ENCODE data around the gene CADM1. TPM values are rescaled to one million over a fixed set of nuclear protein-coding genes. Genes with fewer than 3 reads are reported as not detected.

The CADM1 gene
- total RNA-seq, 4 donors from 2014 or later = 10.6 to 15.7 (median 13.8) TPM

DNA sequence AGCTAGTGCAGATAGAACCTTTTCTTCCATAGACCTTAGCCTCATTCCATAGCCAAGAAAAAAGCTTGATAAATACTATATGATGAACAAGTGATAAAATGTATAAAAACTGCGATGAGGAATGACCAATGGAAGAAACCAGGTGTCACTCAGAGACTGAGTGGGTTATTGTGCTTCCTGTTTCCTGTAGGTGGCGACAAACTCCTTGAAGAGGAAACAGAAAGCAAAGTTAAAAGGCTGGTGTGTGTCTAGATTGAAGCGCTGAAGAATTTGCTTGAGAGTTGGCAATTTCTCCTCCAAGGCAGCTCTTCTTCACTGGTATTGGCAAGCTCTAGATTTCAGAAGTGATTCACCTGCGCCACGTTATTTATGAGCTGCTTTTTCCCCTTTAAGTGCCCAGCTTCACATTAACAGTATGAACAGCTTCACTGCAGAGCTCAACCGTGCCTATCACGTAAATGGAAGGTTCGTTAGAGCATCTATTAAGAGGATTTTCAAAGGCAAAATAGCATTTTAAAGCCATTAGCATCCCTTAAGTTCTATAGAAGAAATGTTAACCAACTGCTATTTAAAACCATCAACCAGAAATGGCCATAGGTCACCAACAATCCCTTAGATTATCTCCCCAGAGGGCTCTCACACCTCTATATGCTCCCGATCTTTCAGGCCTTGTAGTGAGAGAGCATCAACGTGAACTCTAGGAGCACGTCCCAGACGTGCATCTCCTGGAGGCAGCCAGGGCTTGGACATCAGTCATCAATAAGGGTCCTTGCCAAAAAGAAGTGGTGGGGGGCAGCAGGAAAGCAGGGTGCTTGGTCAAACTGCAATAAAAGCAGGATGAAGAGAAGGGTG, 179.4 kb downstream of the CADM1 start:
- peak overlapping the region in 2 of 4 donors; percentile 13 to 29 for H3K4me3 ChIP-seq

DNA sequence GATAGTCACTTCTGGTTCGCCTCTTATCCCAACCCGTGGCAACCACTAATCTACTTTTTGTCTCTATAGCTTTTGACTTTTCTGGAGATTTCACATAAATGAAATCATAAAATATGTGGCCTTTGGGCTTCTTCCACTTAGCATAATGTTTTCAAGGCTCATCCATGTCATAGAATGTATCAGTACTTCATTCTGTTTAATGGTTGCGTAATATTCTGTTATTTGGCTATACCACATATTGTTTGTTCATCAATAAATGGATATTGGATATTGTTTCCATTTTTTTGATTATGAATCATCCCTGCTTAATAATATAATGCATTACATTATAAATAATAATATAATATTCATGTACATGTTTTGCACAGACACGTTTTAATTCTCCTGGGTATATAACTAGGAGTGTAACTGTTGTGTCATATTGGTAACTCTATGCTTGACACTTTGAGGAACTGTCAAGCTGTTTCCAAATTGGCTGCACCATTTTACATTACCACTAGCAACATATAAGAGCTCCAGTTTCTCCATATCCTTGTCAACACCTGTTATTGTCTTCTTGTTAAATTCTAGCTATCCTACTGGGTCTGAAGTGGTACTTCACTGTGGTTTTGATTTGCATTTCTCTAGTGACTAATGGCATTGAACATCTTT, 181.5 kb downstream of the CADM1 start:
- DNase-seq (ENCODE audit: extremely low spot score) = no peak
- no peaks in the 10 kb centered on the region for H3K27me3 ChIP-seq
- peaks cover 0 to 11% (median 5%) of the 10 kb centered on the region in 4 donors for H3K4me1 ChIP-seq
- H3K27ac ChIP-seq (replicated peaks in 1 of 4) = no peak overlapping the region
- H3K9me3 ChIP-seq = no peaks in the 10 kb centered on the region
- no peak overlapping the region for H3K4me3 ChIP-seq
- no peak for TF ChIP-seq POLR2AphosphoS5 (IDR thresholded peaks at IDR 0.05)
- TF ChIP-seq, protein P1, sequence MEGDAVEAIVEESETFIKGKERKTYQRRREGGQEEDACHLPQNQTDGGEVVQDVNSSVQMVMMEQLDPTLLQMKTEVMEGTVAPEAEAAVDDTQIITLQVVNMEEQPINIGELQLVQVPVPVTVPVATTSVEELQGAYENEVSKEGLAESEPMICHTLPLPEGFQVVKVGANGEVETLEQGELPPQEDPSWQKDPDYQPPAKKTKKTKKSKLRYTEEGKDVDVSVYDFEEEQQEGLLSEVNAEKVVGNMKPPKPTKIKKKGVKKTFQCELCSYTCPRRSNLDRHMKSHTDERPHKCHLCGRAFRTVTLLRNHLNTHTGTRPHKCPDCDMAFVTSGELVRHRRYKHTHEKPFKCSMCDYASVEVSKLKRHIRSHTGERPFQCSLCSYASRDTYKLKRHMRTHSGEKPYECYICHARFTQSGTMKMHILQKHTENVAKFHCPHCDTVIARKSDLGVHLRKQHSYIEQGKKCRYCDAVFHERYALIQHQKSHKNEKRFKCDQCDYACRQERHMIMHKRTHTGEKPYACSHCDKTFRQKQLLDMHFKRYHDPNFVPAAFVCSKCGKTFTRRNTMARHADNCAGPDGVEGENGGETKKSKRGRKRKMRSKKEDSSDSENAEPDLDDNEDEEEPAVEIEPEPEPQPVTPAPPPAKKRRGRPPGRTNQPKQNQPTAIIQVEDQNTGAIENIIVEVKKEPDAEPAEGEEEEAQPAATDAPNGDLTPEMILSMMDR (IDR thresholded peaks at IDR 0.05) = no peak
- no peak for TF ChIP-seq EP300 (IDR thresholded peaks at IDR 0.05)
- no peak for TF ChIP-seq POLR2A (IDR thresholded peaks at IDR 0.05; ENCODE audit: low read depth)
- 89% methylated on average over 4 of the region's 4 CpGs for WGBS
- no peaks in the 10 kb centered on the region for H3K36me3 ChIP-seq
- intact Hi-C loops (cut with DNase I) = loop anchor here (2.0 to 5.0 kb wide), 2 partner anchors 900 to 954 kb away; no protein-coding TSS in a partner anchor

More for the DNA sequence above, 179.4 kb downstream of the CADM1 start:
- H3K27me3 ChIP-seq = no peaks in the 10 kb centered on the region
- H3K36me3 ChIP-seq = no peaks in the 10 kb centered on the region
- H3K27ac ChIP-seq (replicated peaks in 1 of 4) = no peak overlapping the region
- H3K9me3 ChIP-seq = no peaks in the 10 kb centered on the region
- no peak for TF ChIP-seq POLR2A (IDR thresholded peaks at IDR 0.05; ENCODE audit: low read depth)
- TF ChIP-seq POLR2AphosphoS5 (IDR thresholded peaks at IDR 0.05) = no peak
- TF ChIP-seq EP300 (IDR thresholded peaks at IDR 0.05) = no peak
- TF ChIP-seq, protein P1 (IDR thresholded peaks at IDR 0.05) = peak; percentile 73 to 77 (median 75)
- intact Hi-C loops (cut with DNase I) = loop anchor here (5.0 kb wide), 1 partner anchor 897 kb away; no protein-coding TSS in a partner anchor
- H3K4me1 ChIP-seq = peaks cover 0 to 11% (median 5%) of the 10 kb centered on the region in 4 donors
- 63% methylated on average over 12 of the region's 12 CpGs for WGBS
- DNase-seq (ENCODE audit: extremely low spot score) = no peak

DNA sequence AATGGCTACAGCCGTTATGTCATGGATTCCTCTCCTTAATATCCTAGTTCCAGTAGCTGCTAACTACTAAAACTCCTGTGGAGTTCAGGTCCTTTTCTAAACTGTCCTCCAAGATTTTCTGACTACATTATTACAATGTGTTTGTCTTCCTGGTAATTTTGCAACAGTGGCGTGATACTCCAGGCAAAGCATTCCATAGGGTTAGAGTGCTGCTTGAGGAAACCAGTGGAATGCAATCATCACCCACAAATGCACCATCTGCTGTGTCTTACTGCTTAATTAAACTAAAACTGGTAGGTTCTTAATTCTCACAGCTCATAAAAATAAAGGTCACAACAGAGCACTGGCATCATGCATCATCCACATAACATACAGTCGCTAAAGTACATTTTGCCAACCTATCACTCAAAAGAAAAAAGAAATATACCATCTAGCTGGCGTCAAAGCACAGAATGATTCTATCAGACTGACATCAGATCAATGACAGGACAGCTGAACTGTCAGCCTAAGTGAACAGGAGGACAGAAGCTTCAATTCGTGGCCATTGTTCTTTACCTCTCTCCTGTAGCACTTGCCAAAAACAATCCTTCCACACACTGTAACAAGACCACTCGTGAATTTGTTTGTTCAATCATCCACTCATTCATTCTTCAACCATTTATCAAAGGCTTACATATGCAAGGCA, 182.5 kb downstream of the CADM1 start:
- no peak overlapping the region for H3K27ac ChIP-seq (replicated peaks in 1 of 4)
- 83% methylated on average over 6 of the region's 6 CpGs for WGBS
- intact Hi-C loops (cut with DNase I) = loop anchor here (2.0 to 5.0 kb wide), 2 partner anchors 901 to 955 kb away; no protein-coding TSS in a partner anchor
- no peaks in the 10 kb centered on the region for H3K27me3 ChIP-seq
- H3K9me3 ChIP-seq = no peaks in the 10 kb centered on the region
- no peak overlapping the region for H3K4me3 ChIP-seq
- H3K36me3 ChIP-seq = no peaks in the 10 kb centered on the region
- TF ChIP-seq, protein P1 (IDR thresholded peaks at IDR 0.05) = no peak
- TF ChIP-seq POLR2A (IDR thresholded peaks at IDR 0.05; ENCODE audit: low read depth) = no peak
- no peak for TF ChIP-seq POLR2AphosphoS5 (IDR thresholded peaks at IDR 0.05)
- no peak for TF ChIP-seq EP300 (IDR thresholded peaks at IDR 0.05)
- DNase-seq (ENCODE audit: extremely low spot score) = no peak
- peaks cover 0 to 11% (median 5%) of the 10 kb centered on the region in 4 donors for H3K4me1 ChIP-seq

DNA sequence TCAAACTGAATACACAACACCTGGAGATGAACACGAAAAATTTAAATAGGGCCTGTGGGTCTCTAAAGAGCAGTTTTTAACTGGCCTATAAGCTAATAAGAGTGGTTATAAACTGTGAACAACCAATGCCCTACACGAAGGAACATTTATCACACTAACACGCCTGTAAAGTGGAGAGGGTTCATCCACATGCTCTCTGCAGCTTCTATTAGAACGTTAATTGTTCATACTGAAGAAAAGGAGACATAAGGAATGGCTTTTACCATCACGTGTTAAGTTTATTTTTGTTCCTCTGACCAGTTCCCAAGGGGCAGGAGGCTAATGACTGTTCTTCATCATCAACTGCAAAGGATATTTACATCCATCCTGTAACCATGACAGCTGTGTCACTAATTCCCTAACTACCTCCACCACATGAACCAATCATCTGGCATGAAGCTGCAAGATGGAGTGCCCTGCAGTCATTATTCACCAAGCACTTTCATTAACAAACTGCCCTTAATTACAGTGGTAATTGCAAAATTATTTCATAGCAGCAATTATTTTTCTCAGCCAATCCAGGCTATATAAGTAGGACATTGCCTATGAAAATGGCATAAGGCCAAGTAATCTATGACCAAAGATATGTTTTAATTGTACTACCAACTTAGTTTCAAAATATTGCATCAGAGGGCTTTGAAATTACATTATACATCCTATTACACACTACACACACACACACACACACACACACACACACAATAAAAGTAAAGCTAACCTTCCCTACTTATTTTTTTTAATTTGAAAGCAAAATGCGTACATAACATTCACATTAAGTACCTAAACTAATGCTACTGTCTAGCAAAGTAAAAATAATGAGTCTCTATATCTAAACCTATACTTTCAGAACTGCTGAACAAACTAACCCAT, 186.7 kb downstream of the CADM1 start:
- Histone ChIP-seq H3K4me3 (no peak overlapping the region), H3K4me1 (peaks cover 0 to 5% (median 2%) of the 10 kb centered on the region in 4 donors), H3K27me3 (no peaks in the 10 kb centered on the region), H3K27ac (replicated peaks in 1 of 4) (no peak overlapping the region), H3K36me3 (no peaks in the 10 kb centered on the region), H3K9me3 (no peaks in the 10 kb centered on the region)
- WGBS = 66% methylated on average over 6 of the region's 6 CpGs
- intact Hi-C loops (cut with DNase I) = no loop called here
- DNase-seq (ENCODE audit: extremely low spot score) = no peak
- TF ChIP-seq, protein P1 (IDR thresholded peaks at IDR 0.05) = no peak
- TF ChIP-seq POLR2A (IDR thresholded peaks at IDR 0.05; ENCODE audit: low read depth) (no peak), EP300 (IDR thresholded peaks at IDR 0.05) (no peak), POLR2AphosphoS5 (IDR thresholded peaks at IDR 0.05) (no peak)

Data from esophagus muscularis mucosa (tissue), 4 donors.